AG09319 (cell line): ENCODE results near the gene NSD1.

Source experiments
- DNase-seq: peaks from one replicate; pipeline ENCODE4 v3.0.0-alpha.2; 2010; ENCODE audit warnings: low read depth; ENCODE audit errors: extremely low read depth
- TF ChIP-seq, protein P1 (sequence below): IDR thresholded peaks from 2 replicates; pipeline ENCODE4 v1.5.1; 2011; ENCODE audit warnings: low read depth, mild to moderate bottlenecking, inconsistent platforms, low read length, moderate library complexity

Gene NSD1

DNA sequence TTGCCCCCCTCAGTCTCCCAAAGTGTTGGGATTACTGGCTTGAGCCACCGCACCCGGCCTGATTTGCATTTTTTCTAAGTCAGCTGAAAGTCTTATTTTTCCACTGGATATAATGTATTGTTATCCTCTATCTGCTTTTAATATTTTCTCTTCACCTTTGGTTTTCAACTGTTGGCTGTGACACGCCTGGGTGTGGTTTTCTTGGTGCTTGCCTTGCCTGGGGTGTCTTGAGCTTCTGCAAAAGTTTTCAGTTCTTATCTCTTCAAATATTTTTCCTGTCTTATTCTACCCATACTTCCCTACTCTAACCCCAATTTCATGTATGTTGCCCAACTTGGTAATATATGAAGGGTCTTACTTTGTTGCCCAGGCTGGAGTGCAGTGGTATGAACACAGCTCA is 182.4 kb downstream of the NSD1 start:
- no peak for DNase-seq
- TF ChIP-seq, protein P1, sequence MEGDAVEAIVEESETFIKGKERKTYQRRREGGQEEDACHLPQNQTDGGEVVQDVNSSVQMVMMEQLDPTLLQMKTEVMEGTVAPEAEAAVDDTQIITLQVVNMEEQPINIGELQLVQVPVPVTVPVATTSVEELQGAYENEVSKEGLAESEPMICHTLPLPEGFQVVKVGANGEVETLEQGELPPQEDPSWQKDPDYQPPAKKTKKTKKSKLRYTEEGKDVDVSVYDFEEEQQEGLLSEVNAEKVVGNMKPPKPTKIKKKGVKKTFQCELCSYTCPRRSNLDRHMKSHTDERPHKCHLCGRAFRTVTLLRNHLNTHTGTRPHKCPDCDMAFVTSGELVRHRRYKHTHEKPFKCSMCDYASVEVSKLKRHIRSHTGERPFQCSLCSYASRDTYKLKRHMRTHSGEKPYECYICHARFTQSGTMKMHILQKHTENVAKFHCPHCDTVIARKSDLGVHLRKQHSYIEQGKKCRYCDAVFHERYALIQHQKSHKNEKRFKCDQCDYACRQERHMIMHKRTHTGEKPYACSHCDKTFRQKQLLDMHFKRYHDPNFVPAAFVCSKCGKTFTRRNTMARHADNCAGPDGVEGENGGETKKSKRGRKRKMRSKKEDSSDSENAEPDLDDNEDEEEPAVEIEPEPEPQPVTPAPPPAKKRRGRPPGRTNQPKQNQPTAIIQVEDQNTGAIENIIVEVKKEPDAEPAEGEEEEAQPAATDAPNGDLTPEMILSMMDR, result no peak

DNA sequence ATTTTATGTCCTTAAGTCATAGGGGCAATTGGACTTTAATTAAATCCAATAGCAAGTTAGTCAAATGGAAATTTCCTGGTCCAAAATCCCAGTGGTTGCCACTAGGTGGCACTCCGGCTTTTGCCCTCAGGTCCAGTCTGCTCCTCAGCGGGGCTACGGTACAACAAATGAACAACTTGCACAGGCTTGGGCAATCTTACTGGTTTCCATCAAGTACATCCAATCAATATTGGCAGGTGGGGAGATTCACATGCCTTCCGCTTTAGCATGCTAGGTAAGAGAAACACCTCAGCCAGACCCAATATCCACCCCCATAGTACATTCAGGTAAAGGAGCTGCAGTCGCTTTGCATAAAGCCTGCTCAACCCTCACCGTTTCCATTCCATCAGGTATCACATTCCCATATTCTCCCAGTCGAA is 184.4 kb downstream of the NSD1 start:
- peak; percentile 50 for DNase-seq
- TF ChIP-seq, protein P1, result peak; percentile 86

DNA sequence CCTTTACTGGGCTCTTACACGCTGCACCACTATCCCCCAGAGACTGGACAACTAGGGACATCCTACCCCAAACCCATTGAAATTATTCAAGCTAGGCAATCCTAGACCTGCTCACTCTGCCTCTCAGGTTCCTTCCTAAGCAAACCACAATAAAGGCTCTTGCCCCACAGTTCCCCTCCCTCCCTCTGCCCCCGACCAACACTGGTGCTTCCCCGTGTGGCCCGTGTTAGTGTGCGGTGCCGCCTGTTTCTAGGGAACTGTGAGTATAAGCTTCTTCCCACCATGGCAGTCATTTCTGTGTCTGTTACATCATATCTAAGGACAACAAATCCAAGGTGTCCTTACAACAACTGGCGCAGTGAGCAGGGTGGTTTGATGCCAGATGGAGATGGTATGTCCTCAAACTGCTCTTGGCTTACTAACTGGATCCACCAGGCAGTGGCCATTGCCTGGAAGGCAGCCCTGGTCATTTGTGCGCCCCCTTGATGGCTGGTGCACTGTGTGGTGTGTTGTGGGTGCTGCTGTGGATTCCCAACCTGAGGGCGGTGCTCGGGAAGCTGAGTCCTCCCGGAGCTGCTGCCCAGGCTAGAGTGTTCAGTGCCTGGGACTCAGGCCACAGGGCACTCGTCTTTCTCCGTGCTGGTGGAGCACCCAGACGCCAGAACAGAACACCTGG is 186.5 kb downstream of the NSD1 start:
- DNase-seq, result no peak

DNA sequence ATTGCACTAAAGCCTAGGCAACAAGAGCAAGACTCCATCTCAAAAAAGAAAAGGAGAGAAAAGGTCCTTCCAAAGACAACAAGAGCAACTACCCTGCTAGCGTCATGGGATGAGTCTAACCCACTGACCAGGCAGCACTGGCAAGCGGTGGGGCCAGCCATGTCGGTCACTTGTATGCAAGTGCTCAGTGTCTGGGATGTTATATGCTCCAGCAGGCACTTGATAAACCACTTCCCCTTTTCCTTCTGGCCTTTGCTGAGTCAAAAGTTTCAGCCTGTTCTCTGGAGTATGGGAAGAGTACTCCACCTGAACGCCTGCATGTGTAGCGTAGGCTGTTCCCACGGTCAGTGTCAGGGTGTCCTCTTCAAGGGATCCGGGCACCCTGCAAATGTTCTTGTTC is 187.3 kb downstream of the NSD1 start:
- no peak for DNase-seq
- TF ChIP-seq, protein P1, result no peak

More for the DNA sequence above, 186.5 kb downstream of the NSD1 start:
- TF ChIP-seq, protein P1, result no peak

DNA sequence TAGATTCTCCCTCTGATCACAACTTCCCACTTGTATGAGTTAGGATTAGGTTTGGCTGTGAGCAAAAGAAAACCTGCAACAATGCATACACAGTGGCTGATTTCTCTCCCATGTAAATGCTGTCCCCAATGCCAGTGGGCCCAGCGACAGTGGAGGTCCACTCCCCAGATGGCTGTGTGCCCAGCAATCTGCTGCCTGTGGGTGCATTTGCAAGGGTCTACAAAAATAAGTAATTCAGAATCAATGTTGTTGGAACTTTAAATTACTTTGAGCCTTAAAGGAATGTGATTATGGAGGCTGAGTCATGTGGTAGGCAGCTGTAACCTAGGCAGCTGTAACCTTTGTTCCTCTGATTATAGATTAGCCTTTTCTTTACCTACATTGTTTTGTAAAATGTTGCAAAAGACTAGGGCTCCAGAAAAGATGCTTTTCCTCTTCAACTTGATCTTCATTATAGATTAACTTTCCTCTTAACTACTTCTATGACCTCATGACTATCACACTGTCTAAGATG is 192.4 kb downstream of the NSD1 start:
- TF ChIP-seq, protein P1, result no peak
- DNase-seq, result no peak

DNA sequence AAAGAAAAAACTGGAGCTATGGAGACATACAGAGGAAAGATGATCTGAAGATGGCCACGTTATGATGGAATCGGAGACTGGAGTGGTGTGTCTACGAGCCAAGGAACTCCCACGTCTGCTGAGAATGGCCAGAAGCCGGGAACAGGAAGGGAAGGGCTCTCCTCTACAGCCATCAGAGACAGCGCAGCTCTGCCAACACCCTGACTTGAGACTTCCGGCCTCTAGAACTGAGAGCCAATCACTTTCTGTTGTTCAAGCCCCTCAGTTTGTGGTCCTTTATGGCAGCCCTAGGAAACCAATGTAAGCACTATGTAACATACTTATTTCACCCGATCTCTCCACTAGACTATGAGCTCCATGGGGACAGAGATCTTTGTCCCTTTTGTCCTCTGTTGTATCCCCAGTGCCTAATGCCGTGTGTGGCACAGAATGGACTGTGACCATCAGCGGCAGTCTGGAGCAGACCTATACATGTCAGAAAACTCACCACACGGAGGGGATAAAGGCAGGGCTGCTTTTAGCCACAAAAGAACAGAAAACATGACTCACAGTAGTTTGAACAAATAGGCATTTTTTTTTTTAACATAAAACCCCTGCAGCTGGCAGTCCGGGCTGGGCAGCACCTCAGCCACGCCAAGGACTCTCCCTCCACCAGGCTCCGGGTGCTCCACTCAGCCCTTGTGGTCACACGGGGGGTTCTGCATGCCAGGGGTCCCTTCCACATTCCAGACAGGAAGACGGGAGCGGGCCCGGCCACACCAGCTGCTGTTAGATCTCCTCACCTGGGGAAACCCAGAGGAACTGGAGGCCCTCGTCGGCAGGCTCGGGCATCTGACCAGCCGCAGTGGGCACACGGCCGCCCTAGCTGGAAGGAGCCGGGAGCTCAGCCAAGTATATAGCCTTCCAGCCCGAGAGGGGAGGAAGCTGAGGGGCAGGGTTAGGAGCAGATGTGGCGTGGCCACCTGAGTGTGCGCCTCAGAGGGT is 194.3 kb downstream of the NSD1 start:
- TF ChIP-seq, protein P1, result no peak
- no peak for DNase-seq
